Measurements from ENCODE around the gene CLASP2.

GRCh38 chr3:33474896-33475295 lies 243.2 kb downstream of the CLASP2 start:
- TF ChIP-seq CTCF (conservative IDR thresholded peaks at IDR 0.05 in 1 of 2, IDR thresholded peaks at IDR 0.05 in 1 of 2; ENCODE audit: extremely low read depth in 1 of 2, insufficient read depth in 1 of 2, low read depth in 1 of 2, low read length in 2 of 2) (no peak), EZH2 (IDR thresholded peaks at IDR 0.05; ENCODE audit: borderline replicate concordance, low read length) (no peak)

All from mammary epithelial cell (primary cell).